HL-60 (cell line): ENCODE data around the gene ADAMTS7.

Source experiments
- CTCF ChIP-seq: IDR thresholded peaks from one replicate; pipeline ENCODE4 v1.5.1; 2011; ENCODE audit warnings: low read length, control low read depth, inconsistent platforms; ENCODE audit not compliant: insufficient read depth
- POLR2AphosphoS5 ChIP-seq: IDR thresholded peaks from 2 replicates; pipeline ENCODE4 v1.6.1; 2012; ENCODE audit warnings: low read depth

- TF ChIP-seq CTCF, result no peak
- no peak for TF ChIP-seq POLR2AphosphoS5
Measured at GRCh38 chr15:78797951-78798350, 13.3 kb downstream of the ADAMTS7 start.
